EL (cell line): ENCODE measurements around the gene BEST1.
"Not testable (repeated sequence)": the region's sequence is repeated elsewhere in the genome, so short reads cannot be mapped to it uniquely, and the experiment has no call there.

Experiments used
- DNase-seq: peaks from one replicate; pipeline ENCODE4 v3.0.0-alpha.2; 2016

Gene BEST1

GRCh38 chr11:61949169-61950034 lies 749 bp upstream of the BEST1 start:
- DNase-seq = peak; percentile 91

GRCh38 chr11:61951484-61952135 lies 1.5 kb downstream of the BEST1 start:
- DNase-seq = no peak

GRCh38 chr11:61952882-61953281 lies 2.7 kb downstream of the BEST1 start:
- DNase-seq = no peak

DNA sequence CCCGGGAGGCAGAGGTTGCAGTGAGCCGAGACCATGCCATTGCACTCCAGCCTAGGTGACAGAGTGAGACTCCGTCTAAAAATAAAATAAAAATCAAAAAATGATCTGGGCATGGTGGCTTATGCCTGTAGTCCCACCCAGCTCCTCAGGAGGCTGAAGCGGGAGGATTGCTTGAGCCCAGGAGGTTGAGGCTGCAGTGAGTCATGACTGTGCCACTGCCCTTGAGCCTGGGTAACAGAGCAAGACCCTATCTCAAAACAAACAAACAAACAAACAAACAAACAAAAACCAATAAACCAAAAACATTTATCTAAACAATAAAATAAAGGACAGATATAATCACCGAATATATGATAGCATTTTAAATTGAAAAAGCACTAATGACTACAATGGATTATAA lies 3.5 kb downstream of the BEST1 start:
- not testable (repeated sequence) for DNase-seq

DNA sequence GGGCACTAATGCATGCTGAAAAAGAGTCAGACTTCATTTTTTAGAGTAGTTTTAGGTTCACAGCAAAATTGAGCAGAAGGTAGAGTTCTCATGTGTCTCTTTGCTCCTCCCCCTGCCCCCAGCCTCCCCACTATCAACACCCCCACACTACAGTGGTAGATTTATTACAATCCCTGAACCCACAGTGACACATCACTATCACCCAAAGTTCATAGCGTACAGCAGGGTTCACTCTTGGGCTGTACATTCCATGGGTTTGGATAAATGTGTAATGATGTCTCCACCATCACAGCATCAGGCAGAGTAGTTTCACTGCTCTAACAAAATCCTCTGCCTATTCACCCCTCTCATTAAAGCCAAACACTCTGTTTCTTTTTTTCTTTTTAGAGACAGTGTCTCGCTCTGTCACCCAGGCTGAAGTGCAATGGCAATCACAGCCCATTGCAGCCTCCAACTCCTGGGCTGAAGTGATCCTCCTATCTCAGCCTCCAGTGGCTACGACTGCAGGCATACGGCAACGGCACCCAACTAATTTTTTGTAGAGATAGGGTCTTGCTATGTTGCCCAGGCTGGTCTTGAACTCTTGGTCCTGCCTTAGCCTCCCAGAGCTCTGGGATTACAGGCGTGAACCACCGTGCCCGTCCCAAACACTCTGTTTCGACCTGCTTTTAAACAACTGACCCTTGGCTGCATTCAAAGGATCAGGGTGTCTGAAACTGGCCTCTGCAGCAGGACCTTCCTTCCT lies 4.1 kb downstream of the BEST1 start:
- peak; percentile 55 for DNase-seq

- peak; percentile 76 for DNase-seq
Measured at GRCh38 chr11:61954851-61955421, 4.8 kb downstream of the BEST1 start.

DNA sequence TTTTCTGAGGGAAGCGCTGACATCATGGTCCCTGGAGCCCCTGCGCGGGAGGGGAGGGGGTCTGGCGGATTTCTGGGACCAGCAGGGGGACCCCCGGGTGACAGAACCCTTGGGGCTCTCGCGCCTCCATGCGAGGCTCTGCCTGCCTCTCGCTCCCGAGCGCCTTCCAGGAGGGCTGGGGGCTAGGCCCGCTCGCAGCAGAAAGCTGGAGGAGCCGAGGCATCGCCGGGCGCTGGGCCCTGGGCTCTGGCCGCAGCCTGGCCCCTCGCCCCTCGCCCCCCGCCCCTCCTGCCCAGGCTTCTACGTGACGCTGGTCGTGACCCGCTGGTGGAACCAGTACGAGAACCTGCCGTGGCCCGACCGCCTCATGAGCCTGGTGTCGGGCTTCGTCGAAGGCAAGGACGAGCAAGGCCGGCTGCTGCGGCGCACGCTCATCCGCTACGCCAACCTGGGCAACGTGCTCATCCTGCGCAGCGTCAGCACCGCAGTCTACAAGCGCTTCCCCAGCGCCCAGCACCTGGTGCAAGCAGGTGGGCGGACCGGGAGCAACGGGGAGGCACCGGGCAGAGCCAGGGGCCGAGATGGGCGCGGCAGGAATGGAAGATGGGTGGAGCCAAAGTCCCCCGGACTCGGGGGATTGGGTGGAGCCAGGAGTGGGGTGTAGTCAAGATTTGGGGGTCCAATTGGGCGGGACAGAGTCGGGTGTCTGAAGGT lies 5.4 kb downstream of the BEST1 start:
- no peak for DNase-seq

DNA sequence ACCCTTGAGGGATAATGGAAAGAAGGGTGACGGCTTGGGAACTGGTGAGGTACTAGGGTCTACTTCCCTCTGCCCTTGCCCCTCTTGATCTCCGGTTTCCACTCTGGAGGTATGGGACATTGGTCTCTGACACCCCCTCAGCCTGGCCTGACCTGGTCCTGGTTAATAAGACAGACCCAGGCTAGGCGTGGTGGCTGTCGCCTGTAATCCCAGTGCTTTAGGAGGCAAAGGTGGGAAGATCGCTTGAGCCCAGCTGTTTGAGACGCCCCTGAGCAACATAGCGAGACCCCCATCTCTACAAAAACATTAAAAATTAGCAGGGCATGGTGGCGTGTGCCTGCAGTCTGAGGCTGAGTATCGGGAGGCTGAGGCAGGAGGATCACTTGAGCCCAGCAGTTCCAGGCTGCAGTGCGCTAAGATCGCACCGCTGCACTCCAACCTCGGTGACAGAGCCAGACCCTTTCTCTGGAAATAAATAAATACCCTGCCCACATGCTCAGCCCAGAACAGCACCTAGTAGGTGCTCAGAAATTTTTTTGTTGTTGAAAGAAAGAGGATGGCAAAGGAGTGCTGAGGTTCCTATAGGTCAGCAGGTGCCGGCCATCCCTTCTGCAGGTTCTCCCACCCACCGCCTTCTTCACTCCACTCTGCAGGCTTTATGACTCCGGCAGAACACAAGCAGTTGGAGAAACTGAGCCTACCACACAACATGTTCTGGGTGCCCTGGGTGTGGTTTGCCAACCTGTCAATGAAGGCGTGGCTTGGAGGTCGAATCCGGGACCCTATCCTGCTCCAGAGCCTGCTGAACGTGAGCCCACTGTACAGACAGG lies 6.3 kb downstream of the BEST1 start:
- no peak for DNase-seq

GRCh38 chr11:61957021-61957770 lies 7.0 kb downstream of the BEST1 start:
- DNase-seq = no peak

- DNase-seq = no peak
Measured at GRCh38 chr11:61958590-61958989, 8.4 kb downstream of the BEST1 start.

GRCh38 chr11:61959114-61959513 lies 9.0 kb downstream of the BEST1 start:
- no peak for DNase-seq

DNA sequence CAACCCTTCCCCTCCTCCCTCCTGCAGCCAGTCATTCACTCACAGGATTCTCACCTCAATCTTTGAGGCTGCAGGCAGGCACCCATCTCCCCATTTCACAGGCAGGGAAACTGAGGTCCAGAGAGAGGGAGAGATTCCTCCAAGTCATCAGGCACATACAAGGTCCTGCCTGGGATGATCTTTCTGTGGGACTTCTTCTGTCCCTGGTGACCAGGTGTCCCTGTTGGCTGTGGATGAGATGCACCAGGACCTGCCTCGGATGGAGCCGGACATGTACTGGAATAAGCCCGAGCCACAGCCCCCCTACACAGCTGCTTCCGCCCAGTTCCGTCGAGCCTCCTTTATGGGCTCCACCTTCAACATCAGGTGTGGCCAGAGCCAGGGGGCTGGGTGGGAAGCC lies 9.5 kb downstream of the BEST1 start:
- no peak for DNase-seq

- no peak for DNase-seq
Measured at GRCh38 chr11:61960532-61960931, 10.4 kb downstream of the BEST1 start.

DNA sequence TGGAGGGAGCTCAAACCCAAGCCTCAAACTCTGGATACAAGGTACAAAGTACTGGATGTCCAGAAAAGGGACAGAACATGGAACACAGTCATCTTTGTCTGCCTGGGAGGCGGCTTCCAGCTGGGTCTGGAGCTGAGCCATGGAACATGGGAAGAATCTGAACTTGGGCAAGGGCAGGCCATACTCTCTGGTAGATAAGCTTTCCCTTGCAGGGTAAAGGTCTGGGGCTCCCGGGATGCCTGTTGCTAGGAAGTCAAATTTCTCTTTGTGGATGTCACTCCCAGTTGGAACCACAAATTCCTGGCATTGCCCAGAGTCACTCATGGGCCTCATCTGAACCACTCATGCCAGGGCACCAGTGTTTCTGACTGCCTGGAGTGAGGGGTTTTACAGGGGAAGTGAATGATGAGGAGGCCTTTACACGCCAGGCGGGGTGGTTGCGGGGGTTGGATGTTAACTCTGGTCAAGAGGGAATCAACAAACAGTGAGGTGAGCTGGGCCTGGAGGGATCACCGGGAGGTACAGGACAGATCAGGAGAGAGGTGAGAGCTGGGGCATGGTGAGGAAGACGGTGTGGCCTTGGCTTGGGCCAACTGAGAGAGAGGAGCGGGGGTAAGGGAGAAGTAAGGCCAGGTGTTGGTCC lies 11.5 kb downstream of the BEST1 start:
- DNase-seq = peak; percentile 61

DNA sequence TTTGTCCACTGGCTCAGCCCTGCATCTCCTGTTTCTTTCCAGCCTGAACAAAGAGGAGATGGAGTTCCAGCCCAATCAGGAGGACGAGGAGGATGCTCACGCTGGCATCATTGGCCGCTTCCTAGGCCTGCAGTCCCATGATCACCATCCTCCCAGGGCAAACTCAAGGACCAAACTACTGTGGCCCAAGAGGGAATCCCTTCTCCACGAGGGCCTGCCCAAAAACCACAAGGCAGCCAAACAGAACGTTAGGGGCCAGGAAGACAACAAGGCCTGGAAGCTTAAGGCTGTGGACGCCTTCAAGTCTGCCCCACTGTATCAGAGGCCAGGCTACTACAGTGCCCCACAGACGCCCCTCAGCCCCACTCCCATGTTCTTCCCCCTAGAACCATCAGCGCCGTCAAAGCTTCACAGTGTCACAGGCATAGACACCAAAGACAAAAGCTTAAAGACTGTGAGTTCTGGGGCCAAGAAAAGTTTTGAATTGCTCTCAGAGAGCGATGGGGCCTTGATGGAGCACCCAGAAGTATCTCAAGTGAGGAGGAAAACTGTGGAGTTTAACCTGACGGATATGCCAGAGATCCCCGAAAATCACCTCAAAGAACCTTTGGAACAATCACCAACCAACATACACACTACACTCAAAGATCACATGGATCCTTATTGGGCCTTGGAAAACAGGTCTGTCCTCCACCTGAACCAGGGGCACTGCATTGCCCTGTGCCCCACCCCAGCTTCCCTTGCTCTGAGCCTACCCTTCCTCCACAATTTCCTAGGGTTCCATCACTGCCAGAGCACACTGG lies 12.3 kb downstream of the BEST1 start:
- DNase-seq = no peak

GRCh38 chr11:61963016-61963281 lies 12.8 kb downstream of the BEST1 start:
- DNase-seq = no peak

DNA sequence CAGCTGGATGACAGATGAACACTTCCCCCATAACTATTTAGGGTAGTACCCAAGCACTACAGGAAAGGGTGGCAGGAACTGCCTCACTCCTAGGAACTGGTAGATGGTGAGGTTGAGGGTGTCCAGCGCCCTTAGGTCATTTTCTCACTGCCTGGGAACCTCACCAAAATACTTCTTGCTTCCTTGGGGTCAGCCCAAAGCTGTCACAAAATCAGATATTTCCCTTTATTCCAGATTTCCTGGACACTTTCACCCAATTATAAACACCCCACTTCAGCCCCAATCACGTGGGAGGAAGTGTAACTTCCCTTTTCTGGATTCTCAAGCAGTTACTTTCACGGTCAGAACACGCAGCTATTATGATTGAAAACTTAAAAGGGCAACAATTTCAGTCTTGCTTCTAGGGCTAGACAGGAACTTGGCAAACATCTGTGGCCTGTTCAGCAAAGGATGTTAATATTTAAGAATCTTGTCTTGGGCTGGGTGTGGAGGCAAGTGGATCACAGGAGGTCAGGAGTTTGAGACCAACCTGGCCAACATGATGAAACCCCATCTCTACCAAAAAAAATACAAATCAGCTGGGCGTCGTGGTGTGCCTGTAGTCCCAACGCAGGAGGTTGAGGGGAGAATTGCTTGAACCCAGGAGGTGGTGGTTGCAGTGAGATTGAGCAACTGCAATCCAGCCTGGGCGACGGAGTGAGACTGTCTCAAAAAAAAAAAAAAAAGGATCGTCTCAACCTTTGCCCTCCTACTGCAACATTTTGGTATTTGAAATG lies 13.3 kb downstream of the BEST1 start:
- peak; percentile 56 for DNase-seq

DNA sequence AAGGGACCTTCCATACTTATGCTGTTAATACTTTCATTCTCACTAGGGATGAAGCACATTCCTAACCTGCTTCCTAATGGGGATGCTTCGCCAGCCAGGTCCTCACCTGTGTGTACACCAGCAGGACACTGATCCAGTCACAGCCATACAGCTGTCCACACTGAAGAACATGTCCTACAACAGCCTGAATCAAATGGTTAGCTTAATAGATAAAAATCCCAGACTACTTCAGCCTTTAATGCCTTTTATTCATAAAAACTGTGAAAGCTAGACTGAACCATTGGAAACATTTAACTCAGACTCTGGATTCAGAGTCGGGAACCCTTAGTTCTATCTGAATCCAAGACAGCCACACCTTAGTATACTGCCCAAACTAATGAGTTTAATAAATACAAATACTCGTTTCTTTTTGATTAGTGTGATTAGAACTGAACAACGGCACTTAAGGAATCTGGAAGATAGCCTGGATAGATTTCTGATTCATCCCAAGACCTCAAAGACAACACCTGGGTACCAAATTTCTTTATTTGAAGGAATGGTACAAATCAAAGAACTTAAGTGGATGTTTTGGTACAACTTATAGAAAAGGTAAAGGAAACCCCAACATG lies 14.0 kb downstream of the BEST1 start:
- no peak for DNase-seq
